Osteoblast (primary cell): ENCODE data around the gene CCDC12. TPM values are rescaled to one million over a fixed set of nuclear protein-coding genes. Genes with fewer than 3 reads are reported as not detected.
"Not testable (repeated sequence)": the region's sequence is repeated elsewhere in the genome, so short reads cannot be mapped to it uniquely, and the experiment has no call there.

ENCODE experiments used
- DNase-seq: peaks from one replicate; pipeline ENCODE4 v3.0.0; 2011; ENCODE audit warnings: low spot score, mixed read lengths; ENCODE audit not compliant: insufficient read length; ENCODE audit errors: missing footprints
- H2AFZ ChIP-seq: 2 replicates; pipeline ENCODE4 v1.6.0; 2011; ENCODE audit warnings: mild to moderate bottlenecking, low read length
- H3K27ac ChIP-seq: 2 replicates; pipeline ENCODE4 v1.5.1; 2011; ENCODE audit warnings: mild to moderate bottlenecking, low read depth, low read length, moderate library complexity
- H3K27me3 ChIP-seq: 2 replicates; pipeline ENCODE4 v1.6.0; 2012; ENCODE audit warnings: mild to moderate bottlenecking, control low read depth, inconsistent platforms, low read length, moderate library complexity; ENCODE audit not compliant: insufficient read depth
- H3K36me3 ChIP-seq: 2 replicates; pipeline ENCODE4 v1.5.1; 2011; ENCODE audit warnings: mild to moderate bottlenecking, low read length, control low read depth, moderate library complexity; ENCODE audit not compliant: insufficient read depth
- H3K4me1 ChIP-seq: 2 replicates; pipeline ENCODE4 v1.5.1; 2011; ENCODE audit warnings: mild to moderate bottlenecking, low read length, control low read depth, moderate library complexity; ENCODE audit not compliant: insufficient read depth
- H3K4me2 ChIP-seq: 2 replicates; pipeline ENCODE4 v1.6.0; 2011; ENCODE audit warnings: mild to moderate bottlenecking, low read length; ENCODE audit not compliant: insufficient read depth
- H3K4me3 ChIP-seq: fragments of 200-600 bp; sonication (generic); 3 replicates; pipeline ENCODE4 v1.5.1; 2012; ENCODE audit warnings: mild to moderate bottlenecking, low read length, inconsistent platforms; ENCODE audit not compliant: insufficient read depth
- H3K79me2 ChIP-seq: 2 replicates; pipeline ENCODE4 v1.6.0; 2012; ENCODE audit warnings: mild to moderate bottlenecking, low read length, control low read depth, inconsistent platforms; ENCODE audit not compliant: insufficient read depth
- H3K9me3 ChIP-seq: 2 replicates; pipeline ENCODE4 v1.5.1; 2011; ENCODE audit warnings: low read depth, low read length, control low read depth
- H4K20me1 ChIP-seq: 2 replicates; pipeline ENCODE4 v1.6.0; 2012; ENCODE audit warnings: mild to moderate bottlenecking, low read length, control low read depth; ENCODE audit not compliant: insufficient read depth
- total RNA-seq: library from RNA; depleted of rRNA; stranded (reverse); fragments of >200 nt; gene quantifications from 2 replicates; pipeline ENCODE4 v1.2.3, GENCODE V29; 2012
- TF ChIP-seq, protein P1 (sequence below): IDR thresholded peaks from 2 replicates; pipeline ENCODE4 v1.5.1; 2011; ENCODE audit warnings: mild to moderate bottlenecking, low read depth, low read length, moderate library complexity; ENCODE audit errors: extremely low read depth

Gene CCDC12
- total RNA-seq, 1 donor: 20.6 TPM

- Histone ChIP-seq H3K27ac (no peak overlapping the region), H2AFZ (no peak overlapping the region), H3K9me3 (no peaks in the 10 kb centered on the region), H3K27me3 (no peaks in the 10 kb centered on the region), H3K36me3 (peaks cover 7% of the 10 kb centered on the region), H3K4me3 (no peak overlapping the region), H4K20me1 (peaks cover 76% of the 10 kb centered on the region), H3K79me2 (peaks cover 82% of the 10 kb centered on the region), H3K4me2 (no peak overlapping the region), H3K4me1 (peaks cover 4% of the 10 kb centered on the region)
- DNase-seq: no peak
- TF ChIP-seq, protein P1, sequence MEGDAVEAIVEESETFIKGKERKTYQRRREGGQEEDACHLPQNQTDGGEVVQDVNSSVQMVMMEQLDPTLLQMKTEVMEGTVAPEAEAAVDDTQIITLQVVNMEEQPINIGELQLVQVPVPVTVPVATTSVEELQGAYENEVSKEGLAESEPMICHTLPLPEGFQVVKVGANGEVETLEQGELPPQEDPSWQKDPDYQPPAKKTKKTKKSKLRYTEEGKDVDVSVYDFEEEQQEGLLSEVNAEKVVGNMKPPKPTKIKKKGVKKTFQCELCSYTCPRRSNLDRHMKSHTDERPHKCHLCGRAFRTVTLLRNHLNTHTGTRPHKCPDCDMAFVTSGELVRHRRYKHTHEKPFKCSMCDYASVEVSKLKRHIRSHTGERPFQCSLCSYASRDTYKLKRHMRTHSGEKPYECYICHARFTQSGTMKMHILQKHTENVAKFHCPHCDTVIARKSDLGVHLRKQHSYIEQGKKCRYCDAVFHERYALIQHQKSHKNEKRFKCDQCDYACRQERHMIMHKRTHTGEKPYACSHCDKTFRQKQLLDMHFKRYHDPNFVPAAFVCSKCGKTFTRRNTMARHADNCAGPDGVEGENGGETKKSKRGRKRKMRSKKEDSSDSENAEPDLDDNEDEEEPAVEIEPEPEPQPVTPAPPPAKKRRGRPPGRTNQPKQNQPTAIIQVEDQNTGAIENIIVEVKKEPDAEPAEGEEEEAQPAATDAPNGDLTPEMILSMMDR: no peak
These were observed 11.4 kb downstream of the CCDC12 start for GRCh38 chr3:46965151-46965550.

DNA sequence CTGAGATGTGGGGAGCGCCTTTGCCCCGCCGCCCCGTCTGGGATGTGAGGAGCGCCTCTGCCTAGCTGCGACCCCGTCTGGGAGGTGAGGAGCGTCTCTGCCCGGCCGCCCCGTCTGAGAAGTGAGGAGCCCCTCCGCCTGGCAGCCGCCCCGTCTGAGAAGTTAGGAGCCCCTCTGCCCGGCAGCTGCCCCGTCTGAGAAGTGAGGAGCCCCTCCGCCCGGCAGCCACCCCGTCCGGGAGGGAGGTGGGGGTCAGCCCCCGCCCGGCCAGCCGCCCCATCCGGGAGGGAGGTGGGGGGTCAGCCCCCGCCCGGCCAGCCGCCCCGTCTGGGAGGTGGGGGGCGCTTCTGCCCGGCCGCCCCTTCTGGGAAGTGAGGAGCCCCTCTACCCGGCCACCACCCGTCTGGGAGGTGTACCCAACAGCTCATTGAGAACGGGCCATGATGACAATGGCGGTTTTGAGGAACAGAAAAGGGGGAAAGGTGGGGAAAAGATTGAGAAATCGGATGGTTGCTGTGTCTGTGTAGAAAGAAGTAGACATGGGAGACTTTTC, 12.4 kb downstream of the CCDC12 start:
- H3K27me3 ChIP-seq, H3K4me2 ChIP-seq, DNase-seq, H3K4me3 ChIP-seq, H3K9me3 ChIP-seq, H3K27ac ChIP-seq, H2AFZ ChIP-seq, H3K4me1 ChIP-seq: not testable (repeated sequence)
- H3K79me2 ChIP-seq: peaks cover 83% of the 10 kb centered on the region
- H4K20me1 ChIP-seq: peaks cover 77% of the 10 kb centered on the region
- H3K36me3 ChIP-seq: peaks cover 11% of the 10 kb centered on the region

DNA sequence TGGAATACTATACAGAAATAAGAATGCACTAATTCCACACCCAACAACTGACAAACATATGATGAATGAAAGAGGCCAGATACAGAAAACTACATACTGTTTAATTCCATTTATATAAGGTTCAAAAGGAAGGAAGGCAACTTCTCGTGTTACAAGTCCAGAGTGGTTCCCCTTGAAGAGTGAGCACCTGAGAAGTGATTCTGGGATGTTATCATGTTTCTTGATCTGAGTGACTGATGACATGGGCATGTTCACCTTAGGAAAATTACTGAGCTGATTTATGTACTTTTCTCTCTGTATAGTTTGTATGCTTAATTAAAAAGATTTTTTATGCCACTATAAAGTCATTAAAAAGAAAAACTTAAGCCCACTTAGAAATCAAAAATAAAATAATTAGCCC, 13.6 kb downstream of the CCDC12 start:
- H4K20me1 ChIP-seq: peaks cover 77% of the 10 kb centered on the region
- TF ChIP-seq, protein P1: no peak

GRCh38 chr3:46962427-46962826, 14.1 kb downstream of the CCDC12 start:
- Histone ChIP-seq H3K79me2 (peaks cover 82% of the 10 kb centered on the region), H2AFZ (no peak overlapping the region), H3K4me2 (no peak overlapping the region), H4K20me1 (peaks cover 73% of the 10 kb centered on the region), H3K4me3 (no peak overlapping the region), H3K4me1 (peaks cover 9% of the 10 kb centered on the region), H3K27ac (no peak overlapping the region), H3K27me3 (no peaks in the 10 kb centered on the region), H3K9me3 (no peaks in the 10 kb centered on the region), H3K36me3 (peaks cover 11% of the 10 kb centered on the region)
- TF ChIP-seq, protein P1: no peak
- DNase-seq: no peak

More for the DNA sequence above, 13.6 kb downstream of the CCDC12 start:
- no peak overlapping the region for H3K4me3 ChIP-seq
- no peak overlapping the region for H3K27ac ChIP-seq
- peaks cover 11% of the 10 kb centered on the region for H3K36me3 ChIP-seq
- peaks cover 9% of the 10 kb centered on the region for H3K4me1 ChIP-seq
- peaks cover 83% of the 10 kb centered on the region for H3K79me2 ChIP-seq
- no peaks in the 10 kb centered on the region for H3K27me3 ChIP-seq
- no peaks in the 10 kb centered on the region for H3K9me3 ChIP-seq
- no peak for DNase-seq
- no peak overlapping the region for H2AFZ ChIP-seq
- H3K4me2 ChIP-seq: no peak overlapping the region
